H9 (cell line): ENCODE measurements around the gene NCL. TPM values are rescaled to one million over a fixed set of nuclear protein-coding genes. Genes with fewer than 3 reads are reported as not detected.

Experiments
- DNase-seq: peaks from one replicate; pipeline ENCODE4 v3.0.0-alpha.2; 2017
- H2AFZ ChIP-seq: one replicate; pipeline ENCODE4 v1.6.1; 2013; ENCODE audit warnings: mild to moderate bottlenecking, low read length, control low read depth, moderate library complexity
- H2AK5ac ChIP-seq: 2 replicates; pipeline ENCODE4 v1.6.1; 2013; ENCODE audit warnings: low read length, control low read depth, mixed read lengths; ENCODE audit not compliant: insufficient read length
- H2BK120ac ChIP-seq: one replicate; pipeline ENCODE4 v1.6.1; 2013; ENCODE audit warnings: low read depth, mild to moderate bottlenecking, low read length, control low read depth, inconsistent platforms; ENCODE audit not compliant: poor library complexity, severe bottlenecking
- H2BK12ac ChIP-seq: 2 replicates; pipeline ENCODE4 v1.6.1; 2013; ENCODE audit warnings: low read length, control low read depth, mixed read lengths, low read depth; ENCODE audit not compliant: insufficient read length
- H2BK15ac ChIP-seq: 2 replicates; pipeline ENCODE4 v1.6.1; 2013; ENCODE audit warnings: low read depth, low read length, control low read depth
- H2BK20ac ChIP-seq: one replicate; pipeline ENCODE4 v1.6.1; 2013; ENCODE audit warnings: low read depth, mild to moderate bottlenecking, low read length, control low read depth, inconsistent platforms; ENCODE audit not compliant: poor library complexity, severe bottlenecking
- H2BK5ac ChIP-seq: 2 replicates; pipeline ENCODE4 v1.6.1; 2013; ENCODE audit warnings: low read length, control low read depth, mixed read lengths; ENCODE audit not compliant: insufficient read length
- H3K14ac ChIP-seq: 2 replicates; pipeline ENCODE4 v1.6.1; 2013; ENCODE audit warnings: low read length, control low read depth; ENCODE audit not compliant: insufficient read depth
- H3K18ac ChIP-seq: 2 replicates; pipeline ENCODE4 v1.6.1; 2013; ENCODE audit warnings: low read depth, mild to moderate bottlenecking, mixed read lengths, low read length, control low read depth; ENCODE audit not compliant: insufficient read length
- H3K23ac ChIP-seq: 2 replicates; pipeline ENCODE4 v1.6.1; 2013; ENCODE audit warnings: low read length, control low read depth, mixed read lengths, low read depth; ENCODE audit not compliant: insufficient read length
- H3K23me2 ChIP-seq: 2 replicates; pipeline ENCODE4 v1.6.1; 2013; ENCODE audit warnings: low read depth, mild to moderate bottlenecking, mixed read lengths, low read length, control low read depth; ENCODE audit not compliant: insufficient read length, poor library complexity, severe bottlenecking
- H3K27ac ChIP-seq: 2 replicates; pipeline ENCODE4 v1.5.1; 2013; ENCODE audit warnings: low read length, control low read depth, mixed read lengths, low read depth; ENCODE audit not compliant: insufficient read length
- H3K27me3 ChIP-seq: 2 replicates; pipeline ENCODE4 v1.6.1; 2013; ENCODE audit warnings: low read length, control low read depth, inconsistent platforms; ENCODE audit not compliant: insufficient read depth
- H3K4ac ChIP-seq: 2 replicates; pipeline ENCODE4 v1.6.1; 2013; ENCODE audit warnings: low read depth, mild to moderate bottlenecking, control low read depth, inconsistent platforms, low read length, moderate library complexity
- H3K4me1 ChIP-seq: 2 replicates; pipeline ENCODE4 v1.6.1; 2013; ENCODE audit warnings: low read length, control low read depth, inconsistent platforms; ENCODE audit not compliant: insufficient read depth
- H3K4me2 ChIP-seq: 2 replicates; pipeline ENCODE4 v1.6.1; 2013; ENCODE audit warnings: low read length, control low read depth, mixed read lengths; ENCODE audit not compliant: insufficient read length, insufficient read depth
- H3K56ac ChIP-seq: 2 replicates; pipeline ENCODE4 v1.6.1; 2013; ENCODE audit warnings: low read depth, mild to moderate bottlenecking, mixed read lengths, low read length, control low read depth; ENCODE audit not compliant: insufficient read length
- H3K79me1 ChIP-seq: 2 replicates; pipeline ENCODE4 v1.6.1; 2013; ENCODE audit warnings: low read depth, mild to moderate bottlenecking, moderate library complexity, low read length, control low read depth, inconsistent platforms; ENCODE audit not compliant: insufficient read depth, poor library complexity, severe bottlenecking
- H3K79me2 ChIP-seq: 2 replicates; pipeline ENCODE4 v1.6.1; 2013; ENCODE audit warnings: low read length, control low read depth, inconsistent platforms; ENCODE audit not compliant: insufficient read depth
- H3K9ac ChIP-seq: 2 replicates; pipeline ENCODE4 v1.6.1; 2013; ENCODE audit warnings: low read length, control low read depth, mixed read lengths; ENCODE audit not compliant: insufficient read length; ENCODE audit errors: extremely low read depth
- H3K9me3 ChIP-seq: one replicate; pipeline ENCODE4 v1.6.1; 2013; ENCODE audit warnings: low read depth, low read length, inconsistent platforms; ENCODE audit not compliant: control insufficient read depth
- H3T11ph ChIP-seq: one replicate; pipeline ENCODE4 v1.6.1; 2013; ENCODE audit warnings: mild to moderate bottlenecking, low read length, control low read depth, inconsistent platforms
- H4K20me1 ChIP-seq: one replicate; pipeline ENCODE4 v1.6.1; 2013; ENCODE audit not compliant: control insufficient read depth, insufficient read length, insufficient read depth
- H4K5ac ChIP-seq: 2 replicates; pipeline ENCODE4 v1.6.1; 2013; ENCODE audit warnings: low read depth, mild to moderate bottlenecking, mixed read lengths, low read length, control low read depth; ENCODE audit not compliant: insufficient read length
- H4K8ac ChIP-seq: replicated peaks from 2 replicates; pipeline ENCODE4 v1.6.1; 2013; ENCODE audit warnings: low read length, control low read depth, mixed read lengths, low read depth; ENCODE audit not compliant: insufficient read length
- H4K91ac ChIP-seq: 2 replicates; pipeline ENCODE4 v1.6.1; 2013; ENCODE audit warnings: low read depth, mild to moderate bottlenecking, moderate library complexity, mixed read lengths, low read length, control low read depth; ENCODE audit not compliant: insufficient read length
- H3K27ac Mint-ChIP-seq, 3 experiments: 2 replicates in 2 of 3; 3 replicates in 1 of 3; pipeline ENCODE4 v1.8.0; 2020 to 2021; ENCODE audit warnings: mixed read lengths in 3 of 3, mild to moderate bottlenecking in 1 of 3, moderate library complexity in 1 of 3
- H3K27me3 Mint-ChIP-seq: 2 replicates; pipeline ENCODE4 v1.8.0; 2021; ENCODE audit warnings: low read depth, mild to moderate bottlenecking, moderate library complexity, mixed read lengths
- H3K36me3 Mint-ChIP-seq, 3 experiments: 2 replicates in 2 of 3; 3 replicates in 1 of 3; pipeline ENCODE4 v1.8.0; 2020 to 2021; ENCODE audit warnings: low read depth in 3 of 3, mixed read lengths in 3 of 3; ENCODE audit not compliant: insufficient read depth in 1 of 3
- H3K4me1 Mint-ChIP-seq, 2 experiments: 2 replicates each; pipeline ENCODE4 v1.8.0; 2020; ENCODE audit warnings: mixed read lengths in 2 of 2
- H3K4me3 Mint-ChIP-seq, 2 experiments: 2 replicates in 1 of 2; 3 replicates in 1 of 2; pipeline ENCODE4 v1.8.0; 2020 to 2021; ENCODE audit warnings: mild to moderate bottlenecking in 2 of 2, mixed read lengths in 2 of 2, moderate library complexity in 1 of 2
- H3K9me3 Mint-ChIP-seq, 2 experiments: 2 replicates in 1 of 2; 3 replicates in 1 of 2; pipeline ENCODE4 v1.8.0; 2020; ENCODE audit warnings: mild to moderate bottlenecking in 2 of 2, mixed read lengths in 2 of 2, moderate library complexity in 1 of 2
- CTCF ChIP-seq: fragments of 200-600 bp; sonication (generic); conservative IDR thresholded peaks from 3 replicates; pipeline ENCODE4 v1.8.0; 2021; ENCODE audit warnings: antibody characterized with exemption, mild to moderate bottlenecking
- WGBS: extraction: QIAGEN DNeasy Blood & Tissue Kit; methylation state at CpG from one replicate; pipeline ENCODE4 v1.1.7; 2013; ENCODE audit warnings: missing lambda C conversion rate, low lambda C conversion rate, mixed read lengths; ENCODE audit not compliant: insufficient read length; ENCODE audit errors: extremely low coverage; 5-methylcytosine and 5-hydroxymethylcytosine counted together
- total RNA-seq: library from RNA; stranded (reverse); gene quantifications from 2 replicates; pipeline ENCODE4 v1.2.1, GENCODE V29; 2021

The NCL gene
- total RNA-seq, 1 experiment from 2014 or later, result 1,269 TPM

- no peak overlapping the region for H4K91ac ChIP-seq
- H2BK5ac ChIP-seq, result no peak overlapping the region
- H3K27ac ChIP-seq, result no peak overlapping the region
- Mint-ChIP-seq H3K27ac (no peak overlapping the region), H3K36me3 (peaks cover 15 to 21% (median 18%) of the 10 kb centered on the region in 3 experiments), H3K27me3 (peaks cover 14% of the 10 kb centered on the region), H3K9me3 (peaks cover 19 to 25% of the 10 kb centered on the region in 2 experiments), H3K4me1 (peaks cover 14 to 20% of the 10 kb centered on the region in 2 experiments), H3K4me3 (no peak overlapping the region)
- no peak overlapping the region for H2AFZ ChIP-seq
- H3K23ac ChIP-seq, result no peak overlapping the region
- no peak for DNase-seq
- no peak overlapping the region for H3K4ac ChIP-seq
- H2BK20ac ChIP-seq, result no peak overlapping the region
- no peak overlapping the region for H3K56ac ChIP-seq
- no peak overlapping the region for H2BK15ac ChIP-seq
- H4K5ac ChIP-seq, result no peak overlapping the region
- H3K4me1 ChIP-seq, result no peaks in the 10 kb centered on the region
- no peak for TF ChIP-seq CTCF
- no peak overlapping the region for H3K4me2 ChIP-seq
- H3K18ac ChIP-seq, result no peak overlapping the region
- no peak overlapping the region for H3K9ac ChIP-seq
- no peaks in the 10 kb centered on the region for H4K20me1 ChIP-seq
- no peaks in the 10 kb centered on the region for H3K23me2 ChIP-seq
- H3K79me2 ChIP-seq, result no peaks in the 10 kb centered on the region
- no CpG with 5 or more reads among the region's 3 CpGs for WGBS
- no peak overlapping the region for H3K14ac ChIP-seq
- H2BK120ac ChIP-seq, result no peak overlapping the region
- H3K27me3 ChIP-seq, result no peaks in the 10 kb centered on the region
- no peak overlapping the region for H4K8ac ChIP-seq
- H2AK5ac ChIP-seq, result no peak overlapping the region
- no peak overlapping the region for H2BK12ac ChIP-seq
- no peaks in the 10 kb centered on the region for H3K79me1 ChIP-seq
- no peak overlapping the region for H3T11ph ChIP-seq
- H3K9me3 ChIP-seq, result no peaks in the 10 kb centered on the region
Measured at GRCh38 chr2:231429901-231430300, 34.4 kb downstream of the NCL start.
